A673 (cell line): ENCODE measurements around the gene ZNF860. TPM values are rescaled to one million over a fixed set of nuclear protein-coding genes. Genes with fewer than 3 reads are reported as not detected.

Experiments
- BruUV-seq: library from RNA; stranded (reverse); fragments of 400-500 nt; replicated peaks from 2 replicates; lab custom pipeline; 2021; lab: Mats Ljungman, UMichigan
- CTCF ChIA-PET: fragments of 300-600 bp; sonication (Branson Sonifier 250); formaldehyde crosslinking; loops from one replicate; lab custom pipeline; 2022; ENCODE audit warnings: antibody characterized with exemption; lab: Charles Lee
- POLR2A ChIA-PET: fragments of 300-600 bp; sonication (Branson Sonifier 250); formaldehyde crosslinking; loops from one replicate; lab custom pipeline; 2022; ENCODE audit warnings: antibody characterized with exemption; ENCODE audit not compliant: low non-redundant PET; lab: Charles Lee
- DNase-seq: peaks from one replicate; pipeline ENCODE4 v3.0.0-alpha.2; 2015; ENCODE audit warnings: low spot score
- H3K27ac ChIP-seq: fragments of 200-600 bp; sonication (generic); 2 replicates; pipeline ENCODE4 v1.5.1; 2016; ENCODE audit warnings: mixed run types, low read depth, mild to moderate bottlenecking, mixed read lengths, antibody characterized with exemption, low read length; ENCODE audit not compliant: poor library complexity, severe bottlenecking
- H3K27me3 ChIP-seq: fragments of 200-600 bp; sonication (generic); replicated peaks from 2 replicates; pipeline ENCODE4 v1.6.1; 2017; ENCODE audit warnings: mixed run types, low read depth, mild to moderate bottlenecking, mixed read lengths, antibody characterized with exemption, low read length; ENCODE audit not compliant: insufficient read depth, poor library complexity
- H3K36me3 ChIP-seq: fragments of 200-600 bp; sonication (generic); 2 replicates; pipeline ENCODE4 v1.6.1; 2016; ENCODE audit warnings: mixed run types, mild to moderate bottlenecking, mixed read lengths, antibody characterized with exemption, low read length; ENCODE audit not compliant: insufficient read depth, poor library complexity, severe bottlenecking
- H3K4me1 ChIP-seq: fragments of 200-600 bp; sonication (generic); 2 replicates; pipeline ENCODE4 v1.6.1; 2017; ENCODE audit warnings: mixed run types, mild to moderate bottlenecking, mixed read lengths, antibody characterized with exemption, low read length; ENCODE audit not compliant: insufficient read depth, poor library complexity, severe bottlenecking
- H3K4me3 ChIP-seq: fragments of 200-600 bp; sonication (generic); 2 replicates; pipeline ENCODE4 v1.5.1; 2016; ENCODE audit warnings: low read depth, mixed run types, mild to moderate bottlenecking, mixed read lengths, low read length; ENCODE audit not compliant: poor library complexity, severe bottlenecking
- H3K9me3 ChIP-seq: fragments of 200-600 bp; sonication (generic); 2 replicates; pipeline ENCODE4 v1.6.1; 2016; ENCODE audit warnings: mixed run types, low read depth, mild to moderate bottlenecking, mixed read lengths, antibody characterized with exemption, low read length; ENCODE audit not compliant: poor library complexity, severe bottlenecking
- CTCF ChIP-seq: fragments of 300-800, 200-600 bp; sonication (generic); conservative IDR thresholded peaks from 2 replicates; pipeline ENCODE4 v1.5.1; 2017; ENCODE audit warnings: low read depth, mild to moderate bottlenecking, antibody characterized with exemption, low read length, moderate library complexity, mixed read lengths
- EZH2 ChIP-seq: fragments of 200-600 bp; sonication (generic); IDR thresholded peaks from 2 replicates; pipeline ENCODE4 v1.6.1; 2017; ENCODE audit warnings: borderline replicate concordance, low read depth, mild to moderate bottlenecking, mixed read lengths, antibody characterized with exemption, low read length; ENCODE audit not compliant: poor library complexity, severe bottlenecking
- intact Hi-C: fragments of 100-400 bp; cut with micrococcal nuclease; formaldehyde crosslinking; loops from one replicate; pipeline ENCODE4 v1.10.0; 2022; ENCODE audit not compliant: unreplicated experiment
- total RNA-seq: library from RNA; stranded (reverse); gene quantifications from 2 replicates; pipeline ENCODE4 v1.2.3, GENCODE V29; 2021

The ZNF860 gene
- total RNA-seq, 1 experiment from 2014 or later = not detected

DNA sequence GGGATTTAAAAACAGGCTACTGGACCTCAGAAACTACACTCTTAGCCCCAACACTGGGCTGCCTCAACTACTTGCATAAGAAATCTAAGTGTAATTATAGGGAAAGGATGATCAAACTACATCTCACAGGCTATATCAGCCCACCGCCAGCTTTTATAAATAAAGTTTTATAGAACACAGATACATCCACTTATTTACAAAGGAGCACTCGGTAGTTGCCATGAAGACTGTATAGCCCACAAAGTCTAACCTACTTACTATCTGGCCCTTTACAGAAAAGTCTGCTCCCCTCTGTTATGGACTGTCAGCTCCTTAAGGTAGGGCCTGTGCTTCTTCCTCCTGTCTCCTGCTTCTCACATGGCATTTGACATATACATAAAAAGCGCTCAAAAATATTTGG, 9.9 kb upstream of the ZNF860 start:
- no peak for TF ChIP-seq EZH2
- TF ChIP-seq CTCF = no peak
- intact Hi-C loops = no loop called here
- Histone ChIP-seq H3K27me3 (no peaks in the 10 kb centered on the region), H3K36me3 (no peaks in the 10 kb centered on the region), H3K27ac (no peak overlapping the region), H3K4me3 (no peak overlapping the region), H3K9me3 (no peaks in the 10 kb centered on the region), H3K4me1 (peaks cover 13% of the 10 kb centered on the region)
- no TSS peak for BruUV-seq
- ChIA-PET POLR2A (no interaction called here), CTCF (interaction anchor here (0.6 kb wide), 1 partner anchor 172 kb away, joined by 5 read pairs; no protein-coding TSS in a partner anchor)
- DNase-seq = no peak

- ChIA-PET CTCF (no interaction called here), POLR2A (no interaction called here)
- no peak overlapping the region for H3K27ac ChIP-seq
- intact Hi-C loops = no loop called here
- DNase-seq = no peak
- H3K36me3 ChIP-seq = no peaks in the 10 kb centered on the region
- TF ChIP-seq CTCF = no peak
- no peak for TF ChIP-seq EZH2
- no peak overlapping the region for H3K4me3 ChIP-seq
- no peaks in the 10 kb centered on the region for H3K27me3 ChIP-seq
- no peaks in the 10 kb centered on the region for H3K9me3 ChIP-seq
- no TSS peak for BruUV-seq
- peaks cover 7% of the 10 kb centered on the region for H3K4me1 ChIP-seq
These were observed 8.5 kb upstream of the ZNF860 start for GRCh38 chr3:31973081-31973480.

DNA sequence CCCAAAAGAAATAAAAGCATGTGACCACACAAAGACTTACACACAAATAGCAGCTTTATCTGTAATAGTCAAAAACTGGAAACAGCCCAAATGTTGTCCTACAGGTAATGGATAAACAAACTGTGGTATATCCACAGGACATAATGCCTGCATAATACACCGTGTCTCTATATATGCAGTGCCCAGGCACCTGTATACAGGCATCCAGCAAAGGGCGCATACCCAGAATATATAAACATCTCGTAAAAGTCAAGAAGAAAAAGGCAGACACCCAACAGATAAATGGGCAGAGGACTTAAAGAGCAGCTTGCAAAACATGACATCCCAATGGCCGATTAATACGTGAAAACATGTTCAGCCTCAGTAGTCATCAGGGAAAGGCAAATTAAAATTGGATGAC, 7.7 kb upstream of the ZNF860 start:
- no peak for DNase-seq
- H3K27me3 ChIP-seq = peaks cover 3% of the 10 kb centered on the region
- no peak overlapping the region for H3K4me3 ChIP-seq
- H3K36me3 ChIP-seq = no peaks in the 10 kb centered on the region
- no peaks in the 10 kb centered on the region for H3K4me1 ChIP-seq
- TF ChIP-seq CTCF = no peak
- CTCF ChIA-PET = no interaction called here
- intact Hi-C loops = no loop called here
- no peaks in the 10 kb centered on the region for H3K9me3 ChIP-seq
- H3K27ac ChIP-seq = no peak overlapping the region
- POLR2A ChIA-PET = no interaction called here
- no TSS peak for BruUV-seq
